8988T (cell line): ENCODE measurements around the gene AMHR2.
A peak's percentile ranks its signal among the peaks of the same experiment; 100 is the strongest.
"Not testable (repeated sequence)": the region's sequence is repeated elsewhere in the genome, so short reads cannot be mapped to it uniquely, and the experiment has no call there.

Experiments used
- DNase-seq: peaks from one replicate; pipeline ENCODE4 v3.0.0; 2011

Gene AMHR2

GRCh38 chr12:53415752-53416389 is 7.8 kb upstream of the AMHR2 start:
- DNase-seq = not testable (repeated sequence)

- DNase-seq = not testable (repeated sequence)
These were observed 6.3 kb upstream of the AMHR2 start for GRCh38 chr12:53417291-53417816.

DNA sequence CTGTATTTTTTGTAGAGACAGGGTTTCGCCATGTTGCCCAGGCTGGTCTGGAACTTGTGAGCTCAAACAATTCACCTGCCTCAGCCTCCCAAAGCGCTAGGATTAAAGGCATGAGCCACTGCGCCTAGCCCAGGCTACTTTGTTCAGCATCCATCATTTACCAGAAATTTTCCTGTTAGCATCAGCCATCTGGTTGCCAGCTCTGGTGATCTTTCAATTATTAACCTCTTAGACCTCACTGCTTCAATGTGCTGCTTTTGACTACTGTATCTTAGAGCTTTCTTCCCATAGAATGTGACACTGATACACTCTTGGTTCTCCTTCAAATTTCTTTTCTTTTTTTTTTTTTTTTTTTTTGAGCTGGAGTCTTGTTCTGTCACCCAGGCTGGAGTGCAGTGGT is 5.4 kb upstream of the AMHR2 start:
- no peak for DNase-seq

GRCh38 chr12:53419756-53420155 is 3.9 kb upstream of the AMHR2 start:
- no peak for DNase-seq

DNA sequence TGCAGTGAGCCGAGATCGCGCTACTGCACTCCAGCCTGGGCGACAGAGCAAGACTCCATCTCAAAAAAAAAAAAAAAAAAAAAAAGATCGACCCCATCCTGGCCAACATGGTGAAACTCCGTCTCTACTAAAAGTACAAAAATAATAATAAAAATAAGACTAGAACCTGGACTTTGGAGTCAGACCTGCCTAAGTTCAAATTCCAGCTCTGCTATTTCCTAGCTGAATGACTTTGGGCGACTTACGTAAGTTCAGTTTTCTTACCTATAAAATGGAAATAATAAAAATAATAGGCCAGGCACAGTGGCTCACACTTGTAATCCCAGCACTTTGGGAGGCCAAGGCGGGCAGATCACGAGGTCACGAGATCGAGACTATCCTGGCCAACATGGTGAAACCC is 1.4 kb upstream of the AMHR2 start:
- not testable (repeated sequence) for DNase-seq

DNA sequence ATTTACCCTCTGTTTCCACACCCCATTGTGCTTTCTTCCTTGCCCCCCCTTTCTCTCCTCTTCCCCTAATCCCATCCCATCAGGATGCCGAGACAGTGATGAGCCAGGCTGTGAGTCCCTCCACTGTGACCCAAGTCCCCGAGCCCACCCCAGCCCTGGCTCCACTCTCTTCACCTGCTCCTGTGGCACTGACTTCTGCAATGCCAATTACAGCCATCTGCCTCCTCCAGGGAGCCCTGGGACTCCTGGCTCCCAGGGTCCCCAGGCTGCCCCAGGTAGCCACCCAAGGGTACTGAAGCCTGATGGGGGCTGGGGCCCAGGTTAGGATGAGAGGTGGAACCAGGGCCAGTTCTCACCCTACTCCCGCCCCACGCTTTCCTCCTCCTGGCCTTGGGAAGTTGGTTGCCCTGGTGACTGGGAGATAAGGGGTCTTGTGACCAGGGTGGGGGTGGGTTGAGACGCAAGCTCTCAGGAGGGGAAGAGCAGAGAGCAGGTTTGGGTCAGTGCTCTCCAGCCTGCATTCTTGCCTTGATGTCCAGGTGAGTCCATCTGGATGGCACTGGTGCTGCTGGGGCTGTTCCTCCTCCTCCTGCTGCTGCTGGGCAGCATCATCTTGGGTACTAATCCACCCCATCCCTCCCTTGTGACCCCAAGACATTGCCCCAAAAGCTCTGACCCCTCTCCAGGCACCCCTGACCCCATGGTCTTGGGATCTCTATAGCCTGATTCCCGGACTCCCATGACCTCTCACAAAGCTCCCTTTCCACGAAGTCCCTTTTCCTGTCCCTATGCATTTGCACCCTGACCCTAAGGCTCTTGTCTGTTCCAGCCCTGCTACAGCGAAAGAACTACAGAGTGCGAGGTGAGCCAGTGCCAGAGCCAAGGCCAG is 1.2 kb downstream of the AMHR2 start:
- DNase-seq = no peak

GRCh38 chr12:53425515-53426150 is 2.0 kb downstream of the AMHR2 start:
- DNase-seq = no peak

DNA sequence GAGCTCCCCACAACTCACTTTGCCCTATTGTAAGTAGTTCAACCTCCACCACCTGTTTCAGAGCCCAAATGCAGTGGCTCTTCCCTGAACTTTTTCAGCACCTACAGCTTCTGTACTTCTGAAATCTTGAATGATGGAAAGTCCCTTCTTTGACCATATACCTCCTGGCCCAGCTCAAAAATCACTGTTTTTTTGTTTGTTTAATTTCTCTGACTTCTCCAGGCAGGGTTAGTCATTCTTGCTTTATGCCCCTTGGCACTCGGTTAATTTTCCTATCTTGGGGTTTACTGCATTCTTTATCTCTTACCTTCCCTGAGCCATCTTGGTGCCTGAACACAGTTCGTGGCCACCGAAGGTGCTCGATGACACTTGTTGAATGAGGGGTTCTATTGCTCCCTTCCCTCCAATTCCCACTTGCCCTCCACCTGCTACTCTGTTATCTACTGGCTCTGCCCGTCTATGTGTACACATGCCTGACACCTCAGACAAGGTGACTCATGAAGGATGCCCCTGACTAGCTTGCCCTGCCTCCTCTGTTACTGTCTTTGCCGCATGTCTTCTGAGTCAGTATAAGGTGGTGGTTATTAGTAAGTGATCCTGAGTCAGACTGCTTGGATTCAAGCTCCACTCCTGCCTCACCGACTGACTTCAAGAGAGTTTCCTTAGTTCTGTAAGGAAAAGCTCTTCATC is 4.4 kb downstream of the AMHR2 start:
- peak; percentile 69 for DNase-seq

DNA sequence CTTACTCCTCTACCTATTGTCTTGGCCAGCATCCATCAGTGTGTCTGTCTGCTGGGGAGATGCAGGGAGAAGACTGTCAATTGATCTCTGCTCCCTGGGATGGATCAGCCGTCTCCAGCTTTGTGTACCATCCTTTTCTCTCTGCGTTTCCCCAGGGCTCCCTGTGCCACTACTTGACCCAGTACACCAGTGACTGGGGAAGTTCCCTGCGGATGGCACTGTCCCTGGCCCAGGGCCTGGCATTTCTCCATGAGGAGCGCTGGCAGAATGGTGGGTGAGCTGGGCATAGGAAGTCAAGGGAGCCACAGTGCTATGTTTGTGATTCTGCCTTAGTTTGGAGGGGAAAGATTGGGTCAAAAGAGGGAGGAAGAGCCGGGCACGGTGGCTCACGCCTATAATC is 5.1 kb downstream of the AMHR2 start:
- no peak for DNase-seq

- DNase-seq = no peak
These were observed 6.5 kb downstream of the AMHR2 start for GRCh38 chr12:53430116-53430515.

GRCh38 chr12:53431187-53431586 is 7.5 kb downstream of the AMHR2 start:
- no peak for DNase-seq

- DNase-seq = not testable (repeated sequence)
These were observed 11.7 kb downstream of the AMHR2 start for GRCh38 chr12:53435326-53435725.

GRCh38 chr12:53439582-53439981 is 15.9 kb downstream of the AMHR2 start:
- not testable (repeated sequence) for DNase-seq

- peak; percentile 75 for DNase-seq
These were observed 17.6 kb downstream of the AMHR2 start, which contains the start of gene PRR13 for GRCh38 chr12:53441040-53441833. PRR13 (plus strand) TSS chr12:53441734; CDS start chr12:53442715, 981 bp downstream.

DNA sequence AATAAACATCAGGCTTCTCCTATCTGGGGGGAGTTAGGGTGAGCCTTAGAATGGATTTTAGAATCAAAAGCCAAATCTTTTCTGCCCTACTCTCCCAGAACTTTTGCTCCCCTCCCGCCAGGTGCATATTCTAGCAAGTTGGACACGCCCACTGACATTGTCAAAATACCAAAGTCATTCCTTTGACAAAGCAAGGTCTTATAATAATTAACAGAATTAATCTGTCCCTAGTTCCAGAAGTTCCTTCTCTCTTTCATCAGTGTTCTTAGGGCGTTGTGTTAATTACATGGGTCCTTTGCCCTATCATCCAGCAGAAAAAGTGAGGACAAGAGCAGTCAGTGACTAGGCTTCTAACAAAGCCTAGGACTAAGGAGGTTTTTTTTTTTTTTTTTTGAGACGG is 20.3 kb downstream of the AMHR2 start:
- DNase-seq = no peak

GRCh38 chr12:53444593-53445325 is 21.1 kb downstream of the AMHR2 start:
- DNase-seq = not testable (repeated sequence)

DNA sequence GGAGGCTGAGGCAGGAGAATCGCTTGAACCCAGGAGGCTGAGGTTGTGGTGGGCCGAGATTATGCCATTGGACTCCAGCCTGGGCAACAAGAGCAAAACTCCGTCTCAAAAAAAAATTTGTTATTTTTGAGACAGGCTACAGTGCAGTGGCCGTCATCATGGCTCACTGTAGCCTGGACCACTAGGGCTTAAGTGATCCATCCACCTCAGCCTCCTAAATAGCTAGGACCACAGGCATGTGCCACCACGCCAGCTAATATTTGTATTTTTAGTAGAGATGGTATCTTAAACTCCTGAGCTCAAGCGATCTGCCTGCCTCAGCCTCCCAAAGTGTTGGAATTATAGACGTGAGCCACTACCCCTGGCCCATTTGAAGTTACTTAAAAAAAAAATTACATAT is 27.3 kb downstream of the AMHR2 start:
- DNase-seq = no peak

GRCh38 chr12:53451661-53452158 is 28.1 kb downstream of the AMHR2 start, which contains the start of gene PCBP2:
PCBP2 (plus strand) TSS chr12:53452102; CDS start chr12:53454801, 2,699 bp downstream.
- peak; percentile 91 for DNase-seq

GRCh38 chr12:53452159-53453077 is 28.8 kb downstream of the AMHR2 start:
- DNase-seq = peak; percentile 51
